ENCODE measurements around the gene EEPD1. TPM values are rescaled to one million over a fixed set of nuclear protein-coding genes. Genes with fewer than 3 reads are reported as not detected.

EEPD1 gene
- total and polyA plus RNA-seq, 5 experiments from 2014 or later, result 0.86 to 6.3 (median 3.6) TPM

DNA sequence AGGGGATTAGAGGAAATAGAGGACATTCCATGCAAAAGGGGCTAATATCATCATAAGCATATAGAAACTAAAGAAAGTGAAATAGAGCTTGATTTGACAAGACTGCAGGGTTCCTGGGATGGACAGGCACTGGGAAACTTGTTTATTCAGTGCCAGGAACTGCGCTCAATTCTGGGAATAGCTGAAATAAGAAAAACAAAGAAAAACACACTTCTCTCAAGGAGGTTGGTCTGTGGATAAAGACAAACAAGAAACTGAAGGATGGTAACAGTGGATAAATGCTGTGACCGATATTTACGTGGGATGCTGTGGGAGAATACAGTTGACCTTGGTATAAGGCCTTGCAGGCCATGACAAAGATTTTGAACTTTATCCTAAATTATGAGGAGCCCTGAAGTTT lies 195.7 kb downstream of the EEPD1 start:
- Mint-ChIP-seq H3K9me3 (peaks cover 0 to 2% (median 0%) of the 10 kb centered on the region in 9 donors), H3K27me3 (no peaks in the 10 kb centered on the region), H3K4me3 (no peak overlapping the region), H3K36me3 (peaks cover 0 to 4% (median 0%) of the 10 kb centered on the region in 3 donors), H3K4me1 (no peaks in the 10 kb centered on the region), H3K27ac (no peak overlapping the region)
- POLR2A ChIA-PET, result no interaction called here
- no peak for DNase-seq
- ATAC-seq, result no peak

DNA sequence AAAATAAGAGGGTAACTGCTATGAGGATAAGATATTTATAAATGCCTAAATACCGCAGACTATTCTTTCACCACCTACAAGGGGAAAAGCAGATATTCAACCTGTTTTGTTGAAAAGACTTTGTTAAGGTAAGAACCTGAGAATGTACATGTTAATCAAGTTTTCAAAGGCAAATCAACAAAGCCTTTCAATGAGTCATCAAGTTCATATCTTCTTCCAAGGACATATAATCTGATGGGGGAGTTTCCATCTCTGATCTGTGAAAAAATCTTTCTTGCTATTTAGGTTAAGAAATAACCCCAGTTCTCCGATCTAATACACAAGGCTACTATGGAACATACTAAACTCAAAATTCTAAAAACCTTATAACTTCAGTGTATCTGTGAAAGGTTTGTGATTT lies 196.6 kb downstream of the EEPD1 start:
- DNase-seq (no peak), ATAC-seq (no peak)
- Mint-ChIP-seq H3K4me1 (no peaks in the 10 kb centered on the region), H3K4me3 (no peak overlapping the region), H3K27ac (no peak overlapping the region), H3K27me3 (no peaks in the 10 kb centered on the region), H3K9me3 (peaks cover 0 to 2% (median 0%) of the 10 kb centered on the region in 9 donors), H3K36me3 (peaks cover 0 to 4% (median 0%) of the 10 kb centered on the region in 3 donors)
- POLR2A ChIA-PET, result no interaction called here

Other genes with a start within 250 kb of the EEPD1 start
- under 1 TPM; 0.36 to 0.47 TPM for gene ANLN, start 236.6 kb downstream of the EEPD1 start, total RNA-seq
- not detected for gene ANLN, start 236.6 kb downstream of the EEPD1 start, polyA plus RNA-seq

Data from naive thymus-derived CD8-positive, alpha-beta T cell (primary cell).